Stimulated activated CD4-positive, alpha-beta T cell treated with anti-CD3 and anti-CD28 coated beads, Interleukin-1b, Interleukin-23, amount 100 ng/mL, for 48 hours (primary cell): Measurements from ENCODE around the gene LRRC70.
"Not testable (repeated sequence)": the region's sequence is repeated elsewhere in the genome, so short reads cannot be mapped to it uniquely, and the experiment has no call there.

Experiments
- DNase-seq: peaks from one replicate; pipeline ENCODE4 v3.0.0-alpha.2; 2020

LRRC70 gene, protein sequence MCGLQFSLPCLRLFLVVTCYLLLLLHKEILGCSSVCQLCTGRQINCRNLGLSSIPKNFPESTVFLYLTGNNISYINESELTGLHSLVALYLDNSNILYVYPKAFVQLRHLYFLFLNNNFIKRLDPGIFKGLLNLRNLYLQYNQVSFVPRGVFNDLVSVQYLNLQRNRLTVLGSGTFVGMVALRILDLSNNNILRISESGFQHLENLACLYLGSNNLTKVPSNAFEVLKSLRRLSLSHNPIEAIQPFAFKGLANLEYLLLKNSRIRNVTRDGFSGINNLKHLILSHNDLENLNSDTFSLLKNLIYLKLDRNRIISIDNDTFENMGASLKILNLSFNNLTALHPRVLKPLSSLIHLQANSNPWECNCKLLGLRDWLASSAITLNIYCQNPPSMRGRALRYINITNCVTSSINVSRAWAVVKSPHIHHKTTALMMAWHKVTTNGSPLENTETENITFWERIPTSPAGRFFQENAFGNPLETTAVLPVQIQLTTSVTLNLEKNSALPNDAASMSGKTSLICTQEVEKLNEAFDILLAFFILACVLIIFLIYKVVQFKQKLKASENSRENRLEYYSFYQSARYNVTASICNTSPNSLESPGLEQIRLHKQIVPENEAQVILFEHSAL

DNA sequence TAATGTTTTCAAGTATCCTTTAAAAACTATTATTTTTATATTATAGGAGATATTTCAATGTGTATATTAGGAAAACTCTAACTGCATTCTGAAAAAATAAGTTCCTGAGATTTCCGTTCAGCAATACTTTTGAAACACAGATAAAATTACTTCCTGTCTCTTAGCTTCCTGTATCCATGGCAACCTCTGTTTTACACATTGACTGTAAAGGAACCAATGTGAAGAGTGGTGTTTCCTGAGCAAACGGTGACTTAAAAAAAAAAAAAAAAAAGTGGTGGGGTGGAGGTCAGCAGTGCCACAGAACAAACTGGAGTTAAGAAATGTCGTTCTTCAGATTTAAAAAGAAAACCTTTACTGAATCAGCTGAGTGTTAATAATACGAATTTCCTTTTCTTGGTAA is at the start of gene LRRC70:
TSS of gene LRRC70 (plus strand) at position 280 of the 400 bp plus-strand sequence. CDS start 620 bp downstream, outside the sequence.
- DNase-seq: no peak

GRCh38 chr5:62533597-62533996 is 45.0 kb upstream of the LRRC70 start:
- DNase-seq: no peak

DNA sequence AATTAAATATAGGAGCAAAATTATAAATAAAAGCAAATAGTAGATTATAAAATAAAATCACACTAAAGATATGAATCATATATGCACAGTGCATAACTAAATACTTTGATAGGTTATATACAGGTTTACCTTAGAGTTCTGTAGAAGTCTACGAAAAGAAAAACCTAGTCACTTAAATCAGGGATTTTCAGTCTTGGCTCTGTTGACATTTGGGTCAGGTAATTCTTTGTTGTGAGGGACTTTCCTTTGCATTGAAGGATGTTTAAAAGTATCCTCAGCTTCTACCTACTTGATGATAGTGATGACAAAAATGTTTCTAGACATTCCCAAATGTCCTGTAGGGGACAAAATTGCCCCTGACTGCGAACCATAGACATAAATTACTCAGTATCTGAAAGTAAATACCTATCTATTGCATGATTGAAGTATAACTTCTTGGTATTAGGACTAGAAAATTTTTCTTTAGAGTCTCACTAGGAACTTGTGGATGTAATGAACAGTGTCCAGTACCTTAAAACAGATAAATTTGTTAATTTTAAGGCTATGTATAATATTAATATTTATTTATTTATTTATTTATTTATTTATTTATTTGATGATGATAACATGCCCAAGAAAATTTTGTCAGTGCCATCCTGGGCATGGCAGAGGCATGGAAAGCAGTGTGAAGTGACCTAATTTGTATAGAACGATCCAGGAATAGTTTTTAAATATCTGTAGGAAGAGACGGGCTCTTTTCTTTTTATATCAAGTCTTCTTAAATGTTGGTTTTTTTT is 44.0 kb upstream of the LRRC70 start:
- no peak for DNase-seq

DNA sequence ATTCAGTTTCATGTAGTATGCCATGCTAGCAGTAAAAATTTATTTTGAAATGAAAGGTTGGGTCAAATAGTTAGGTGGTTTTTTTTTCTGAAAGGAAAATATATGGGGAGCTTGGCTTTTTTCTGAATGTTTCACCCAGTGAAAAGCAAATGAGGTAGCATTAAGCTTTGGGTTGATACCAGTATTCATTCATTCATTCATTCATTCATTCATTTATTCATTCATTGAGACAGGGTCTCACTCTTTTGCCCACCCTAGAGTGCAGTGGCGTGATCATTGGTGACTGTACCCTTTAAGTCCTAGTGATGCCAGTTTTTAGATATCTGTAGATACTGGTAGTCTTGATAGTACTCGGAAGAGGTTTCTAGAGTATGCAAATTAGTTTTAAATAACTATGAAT is 42.4 kb upstream of the LRRC70 start:
- no peak for DNase-seq

DNA sequence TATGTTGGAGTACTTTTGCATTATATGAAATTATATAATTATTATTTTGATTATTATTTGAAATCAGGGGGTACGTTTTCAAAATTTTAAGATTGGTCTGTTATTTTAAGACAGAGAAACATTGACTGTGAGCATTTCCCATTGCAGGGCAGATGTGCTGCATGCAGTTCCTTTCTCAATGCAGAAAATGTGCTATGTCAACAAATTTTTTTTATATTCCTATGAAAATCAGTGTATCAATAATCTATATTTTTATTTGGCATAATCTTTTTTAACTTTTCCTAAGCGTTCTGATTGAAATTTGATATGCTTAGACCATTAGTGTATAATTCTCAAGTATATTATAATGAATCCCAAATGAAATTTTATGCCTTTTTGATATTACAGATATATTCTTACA is 41.8 kb upstream of the LRRC70 start:
- no peak for DNase-seq

DNA sequence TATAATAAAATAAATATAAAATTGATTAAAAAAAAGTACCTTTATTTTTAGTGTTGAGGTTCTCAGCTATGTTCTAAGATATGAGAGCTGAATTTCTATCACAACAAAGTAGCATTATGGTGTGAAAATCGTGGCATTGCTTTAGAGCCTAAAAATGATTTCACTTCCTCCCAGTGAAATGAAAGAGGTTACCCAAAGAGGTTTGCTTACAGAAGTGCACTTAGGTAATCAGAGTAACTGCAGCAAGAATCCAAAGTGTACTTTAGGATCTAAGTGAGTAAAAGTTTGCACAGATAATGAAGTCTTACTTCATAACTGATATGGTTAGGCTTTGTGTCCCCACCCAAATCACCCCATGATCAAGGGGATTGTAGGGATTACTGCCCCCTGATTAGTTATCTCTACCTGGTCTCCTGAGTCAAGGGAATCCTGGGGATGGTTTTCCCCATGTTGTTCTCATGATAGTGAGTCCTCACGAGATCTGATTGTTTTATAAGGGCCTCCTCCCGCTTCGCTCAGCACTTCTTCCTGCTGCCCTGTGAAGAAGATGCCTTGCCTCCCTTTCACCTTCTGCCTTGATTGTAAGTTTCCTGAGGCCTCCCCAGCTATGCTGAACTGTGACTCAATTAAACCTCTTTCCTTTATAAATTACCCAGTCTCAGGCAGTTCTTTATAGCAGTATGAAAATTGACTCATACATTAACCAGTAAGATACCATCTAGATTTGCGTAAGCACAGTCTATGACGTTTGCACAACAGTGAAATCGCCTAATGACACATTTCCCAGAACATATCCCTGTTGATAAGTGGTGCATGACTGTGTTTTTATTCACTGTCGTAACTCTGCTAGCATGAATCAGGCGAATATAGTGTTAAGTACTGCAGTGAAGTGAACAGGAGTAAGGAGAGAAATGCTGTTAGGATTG is 40.3 kb upstream of the LRRC70 start:
- DNase-seq: peak; percentile 39

GRCh38 chr5:62542720-62543119 is 35.9 kb upstream of the LRRC70 start:
- DNase-seq: no peak

- no peak for DNase-seq
These were observed 30.5 kb upstream of the LRRC70 start for GRCh38 chr5:62547945-62548630.

GRCh38 chr5:62550103-62550502 is 28.5 kb upstream of the LRRC70 start:
- DNase-seq: no peak

DNA sequence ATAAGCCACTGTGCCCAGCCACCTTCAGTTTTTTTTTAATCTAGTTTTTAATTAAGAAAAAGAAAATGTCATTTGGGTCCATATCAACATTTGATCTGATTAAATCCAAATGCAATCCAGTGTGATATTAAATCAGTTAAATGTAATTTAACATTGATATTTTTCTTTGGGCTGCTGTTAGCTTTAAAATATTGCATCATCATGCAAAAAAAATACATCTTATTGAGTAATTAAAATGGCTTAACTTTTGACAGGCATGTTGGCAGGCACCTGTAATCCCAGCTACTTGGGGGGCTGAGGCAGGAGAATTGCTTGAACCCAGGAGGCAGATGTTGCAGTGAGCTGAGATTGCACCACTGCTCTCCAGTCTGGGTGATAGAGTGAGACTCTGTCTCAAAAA is 22.7 kb upstream of the LRRC70 start:
- DNase-seq: no peak

GRCh38 chr5:62558941-62559340 is 19.7 kb upstream of the LRRC70 start:
- no peak for DNase-seq

GRCh38 chr5:62560786-62561185 is 17.8 kb upstream of the LRRC70 start:
- no peak for DNase-seq

GRCh38 chr5:62561896-62562295 is 16.7 kb upstream of the LRRC70 start:
- no peak for DNase-seq

DNA sequence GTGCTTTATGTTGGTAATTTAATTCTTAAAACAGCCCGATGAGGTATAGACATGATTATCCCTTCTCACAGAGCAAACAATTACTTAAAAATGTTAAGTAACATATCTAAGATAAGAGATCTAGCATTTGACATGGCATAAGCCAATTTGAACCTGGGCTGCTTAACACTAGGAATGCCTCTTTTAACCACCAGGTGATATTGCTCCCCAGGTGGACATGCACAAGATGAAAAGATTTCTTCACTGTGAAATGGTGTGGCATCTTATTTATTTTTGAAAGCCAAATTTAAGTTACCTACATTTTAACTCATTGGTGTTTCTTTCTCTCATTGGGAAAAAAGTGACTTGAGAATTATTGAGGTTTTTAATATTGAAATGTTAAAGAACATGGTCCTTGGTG is 15.8 kb upstream of the LRRC70 start:
- no peak for DNase-seq

DNA sequence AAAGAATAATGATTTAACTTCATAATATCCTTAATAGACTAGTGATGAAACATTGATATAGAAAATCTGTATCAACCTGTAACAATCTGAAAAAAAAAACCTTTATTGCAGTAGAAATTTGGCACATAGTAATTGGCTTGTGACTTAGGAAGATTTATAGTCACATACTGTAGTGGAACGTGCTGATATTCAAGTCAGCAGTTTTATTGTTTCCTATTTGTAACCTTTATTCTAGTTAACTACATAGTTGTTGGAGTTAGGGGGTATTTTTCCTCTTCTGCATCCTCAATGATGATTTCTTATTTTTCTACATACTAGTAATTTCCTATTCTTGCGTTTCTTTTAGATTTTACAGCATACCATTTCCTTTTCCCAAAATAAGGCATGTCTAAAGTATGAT is 14.5 kb upstream of the LRRC70 start:
- no peak for DNase-seq

DNA sequence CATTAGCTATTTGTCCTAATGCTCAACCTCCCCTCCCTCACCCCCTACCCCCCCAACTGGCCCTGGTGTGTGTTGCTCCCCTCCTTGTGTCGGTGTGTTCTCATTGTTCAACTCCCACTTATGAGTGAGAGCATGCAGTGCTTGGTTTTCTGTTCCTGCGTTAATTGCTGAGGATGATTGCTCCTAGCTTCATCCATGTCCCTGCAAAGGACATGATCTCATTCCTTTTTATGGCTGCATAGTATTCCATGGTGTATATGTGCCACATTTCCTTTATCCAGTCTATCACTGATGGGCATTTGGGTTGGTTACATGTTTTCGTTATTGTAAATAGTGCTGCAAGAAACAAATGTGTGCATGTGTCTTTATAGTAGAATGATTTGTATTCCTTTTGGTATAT is 12.9 kb upstream of the LRRC70 start:
- DNase-seq: not testable (repeated sequence)

DNA sequence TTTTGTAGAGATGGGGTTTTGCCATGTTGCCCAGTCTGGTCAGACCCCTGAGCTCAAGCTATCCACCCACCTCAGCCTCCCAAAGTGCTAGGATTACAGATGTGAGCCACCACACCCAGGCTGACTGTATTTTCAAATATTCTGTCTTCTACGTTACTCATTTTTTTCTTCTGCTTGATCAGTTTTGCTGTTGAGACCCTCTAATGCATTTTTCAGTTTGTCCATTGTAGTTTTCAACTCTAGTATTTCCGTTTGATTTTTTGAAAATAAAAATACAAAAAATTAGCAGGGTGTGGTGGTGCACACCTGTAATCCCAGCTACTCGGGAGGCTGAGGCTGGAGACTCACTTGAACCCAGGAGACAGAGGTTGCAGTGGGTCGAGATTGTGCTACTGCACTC is 10.5 kb upstream of the LRRC70 start:
- DNase-seq: no peak

- no peak for DNase-seq
These were observed 9.7 kb upstream of the LRRC70 start for GRCh38 chr5:62568800-62569432.

DNA sequence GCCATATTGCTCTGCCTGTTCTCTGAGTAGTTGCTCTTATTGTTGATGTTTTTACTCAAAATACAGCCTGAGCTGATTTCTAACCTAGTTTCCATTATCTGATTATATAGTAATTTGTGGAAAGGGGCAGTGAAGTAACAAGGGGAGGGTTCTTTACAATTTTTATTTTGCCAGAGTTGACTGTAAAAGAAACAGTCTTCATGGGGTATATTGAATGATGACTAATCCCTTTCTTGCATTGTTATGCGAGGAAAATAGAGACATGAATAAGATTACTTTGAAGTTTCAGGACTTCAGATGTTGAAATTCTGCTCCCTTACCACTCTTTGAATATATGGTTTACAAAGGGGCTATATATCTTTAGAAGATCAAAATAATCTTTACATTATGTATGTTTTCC is 9.1 kb upstream of the LRRC70 start:
- DNase-seq: no peak

DNA sequence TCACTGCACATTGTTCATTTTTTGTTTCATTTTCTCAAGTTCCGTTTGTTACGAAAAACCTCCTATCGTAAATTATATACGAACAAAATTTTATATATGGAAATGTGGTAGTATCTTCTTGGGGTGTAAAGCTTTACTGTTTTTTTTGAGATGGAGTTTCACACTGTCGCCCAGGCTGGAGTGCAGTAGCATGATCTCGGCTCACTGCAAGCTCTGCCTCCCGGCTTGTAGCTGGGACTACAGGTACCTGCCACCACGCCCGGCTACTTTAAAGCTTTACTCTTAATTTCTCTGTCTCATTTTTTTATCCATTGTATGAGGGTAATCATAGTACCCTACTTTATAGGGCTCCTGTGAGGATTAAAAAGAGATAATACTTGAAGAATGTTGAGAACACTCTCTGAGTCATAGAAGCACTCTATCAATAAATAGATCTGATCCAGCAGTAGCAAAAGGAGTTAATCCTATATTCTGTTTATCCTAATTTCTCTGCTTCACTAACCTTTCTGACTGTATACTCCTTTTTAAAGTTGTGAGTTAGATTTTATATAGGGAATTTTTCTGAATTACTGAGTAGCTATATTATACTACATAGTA is 5.6 kb upstream of the LRRC70 start:
- no peak for DNase-seq

DNA sequence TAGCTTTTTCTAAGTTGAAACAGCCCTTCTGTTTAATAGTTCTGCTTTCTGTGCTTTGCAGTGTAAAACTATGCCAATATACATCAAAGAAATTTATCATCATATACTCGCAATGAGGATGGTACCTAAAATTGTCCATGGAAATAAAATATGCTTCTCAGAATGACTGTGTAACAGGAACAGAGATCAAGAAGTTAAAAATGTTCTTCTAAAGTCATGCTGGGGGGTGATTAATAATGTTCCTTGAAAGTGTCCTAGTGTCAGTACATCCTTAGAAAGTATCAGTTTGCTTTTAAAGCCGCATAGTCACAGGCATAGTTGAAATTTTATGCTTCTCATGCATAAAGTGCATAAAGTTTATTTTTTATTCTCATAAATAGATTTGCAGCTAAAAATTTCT is 4.0 kb upstream of the LRRC70 start:
- no peak for DNase-seq
